K562 (cell line): ENCODE data around the gene ARHGAP18. TPM values are rescaled to one million over a fixed set of nuclear protein-coding genes. Genes with fewer than 3 reads are reported as not detected.

Source experiments
- ATAC-seq: fragments of 200-7000 bp; cut with Tn5 transposase; 3 replicates; pipeline ENCODE4 v1.9.1; 2020; ENCODE audit warnings: moderate library complexity
- BruUV-seq: library from RNA; stranded (reverse); fragments of 400-500 nt; replicated peaks from 2 replicates; lab custom pipeline; 2021; lab: Mats Ljungman, UMichigan
- CTCF ChIA-PET: fragments of 300-600 bp; formaldehyde crosslinking; extraction: SDS; loops from one replicate; lab custom pipeline; 2021; ENCODE audit warnings: low intra/inter-chr PET ratio; lab: Yijun Ruan, JAX
- POLR2A ChIA-PET: fragments of 300-600, 350-650 bp; sonication (Branson Sonifier 250); formaldehyde crosslinking; extraction: SDS; loops from one replicate; lab custom pipeline; 2021; ENCODE audit warnings: antibody characterized with exemption, inconsistent platforms; lab: Yijun Ruan, JAX
- DNase-seq, 4 experiments: peaks; one replicate each; pipeline versions ENCODE4 v3.0.0 to v3.0.0-alpha.2; 2011 to 2018; ENCODE audit warnings: low spot score in 3 of 4, mixed read lengths in 3 of 4; ENCODE audit errors: extremely low read depth in 1 of 4
- FAIRE-seq: peaks from 2 replicates; lab custom pipeline; 2011; peaks lifted over from hg19 to GRCh38; lab: Jason Lieb, UNC
- H2AFZ ChIP-seq: 2 replicates; pipeline ENCODE4 v1.6.0; 2011; ENCODE audit warnings: low read depth, low read length, control low read depth, inconsistent platforms
- H3K27ac ChIP-seq: fragments of 200-600 bp; 3 replicates; pipeline ENCODE4 v1.8.0; 2011; ENCODE audit warnings: low read depth, mild to moderate bottlenecking, control low read depth, inconsistent platforms, low read length, moderate library complexity, mixed read lengths; ENCODE audit errors: extremely low read depth
- H3K27me3 ChIP-seq, 2 experiments: fragments of 300-600 bp in 1 of 2; 2 replicates in 1 of 2; 3 replicates in 1 of 2; pipeline versions ENCODE4 v1.6.0 to v1.8.0; 2011; ENCODE audit warnings: inconsistent platforms in 2 of 2, low read length in 2 of 2, mild to moderate bottlenecking in 1 of 2, mixed read lengths in 1 of 2, moderate library complexity in 1 of 2; ENCODE audit not compliant: control insufficient read depth in 2 of 2, insufficient read depth in 2 of 2
- H3K36me3 ChIP-seq: fragments of 300-600 bp; 3 replicates; pipeline ENCODE4 v1.8.0; 2011; ENCODE audit warnings: mild to moderate bottlenecking, low read length, inconsistent platforms; ENCODE audit not compliant: control insufficient read depth, insufficient read depth
- H3K4me1 ChIP-seq, 2 experiments: fragments of 200-600 bp in 1 of 2; replicated peaks in 1 of 2; 2 replicates in 1 of 2; 3 replicates in 1 of 2; pipeline versions ENCODE4 v1.5.1 to v1.8.0; 2011; ENCODE audit warnings: inconsistent platforms in 2 of 2, low read length in 2 of 2, mild to moderate bottlenecking in 1 of 2, mixed read lengths in 1 of 2, moderate library complexity in 1 of 2; ENCODE audit not compliant: control insufficient read depth in 2 of 2, insufficient read depth in 2 of 2
- H3K4me2 ChIP-seq: 2 replicates; pipeline ENCODE4 v1.6.1; 2011; ENCODE audit warnings: low read length, control low read depth, inconsistent platforms, mixed read lengths; ENCODE audit not compliant: insufficient read depth
- H3K4me3 ChIP-seq: fragments of 200-600 bp; sonication (generic), shearing (Covaris generic); 2 replicates; pipeline ENCODE4 v1.5.1; 2016; ENCODE audit warnings: control low read depth, inconsistent platforms
- H3K79me2 ChIP-seq: fragments of 200-600 bp; 3 replicates; pipeline ENCODE4 v1.8.0; 2011; ENCODE audit warnings: low read length, inconsistent platforms; ENCODE audit not compliant: control insufficient read depth, insufficient read depth
- H3K9ac ChIP-seq, 2 experiments: 2 replicates each; pipeline versions ENCODE4 v1.6.0 to v1.6.1; 2011; ENCODE audit warnings: low read depth in 2 of 2, low read length in 2 of 2, control low read depth in 1 of 2, inconsistent platforms in 1 of 2, mild to moderate bottlenecking in 1 of 2, mixed read lengths in 1 of 2; ENCODE audit not compliant: insufficient read depth in 1 of 2
- H3K9me1 ChIP-seq: one replicate; pipeline ENCODE4 v1.6.0; 2011; ENCODE audit warnings: inconsistent platforms, mild to moderate bottlenecking, low read length, moderate library complexity; ENCODE audit not compliant: control insufficient read depth, insufficient read depth
- H3K9me3 ChIP-seq: replicated peaks from 2 replicates; pipeline ENCODE4 v1.5.1; 2011; ENCODE audit warnings: low read depth, low read length, inconsistent platforms; ENCODE audit not compliant: control insufficient read depth, insufficient read depth
- H4K20me1 ChIP-seq: replicated peaks from 2 replicates; pipeline ENCODE4 v1.6.1; 2011; ENCODE audit warnings: low read length, inconsistent platforms, mixed read lengths; ENCODE audit not compliant: control insufficient read depth, insufficient read depth
- BRCA1 ChIP-seq, 2 experiments: fragments of 450-650 bp in 1 of 2; sonication (generic) in 1 of 2; formaldehyde crosslinking in 1 of 2; IDR thresholded peaks; 2 replicates each; pipeline versions ENCODE4 v1.5.0 to v1.6.1; 2017 to 2020; ENCODE audit warnings: mild to moderate bottlenecking in 1 of 2, missing genetic modification reagents in 1 of 2
- CLOCK ChIP-seq: fragments of 250-450 bp; sonication (Bioruptor Pico); IDR thresholded peaks from 2 replicates; pipeline ENCODE4 v1.4.0; 2020; ENCODE audit warnings: mild to moderate bottlenecking, moderate library complexity, borderline replicate concordance
- RBBP5 ChIP-seq: fragments of 200-600 bp; sonication (generic); IDR thresholded peaks from 2 replicates; pipeline ENCODE4 v1.6.1; 2012; ENCODE audit warnings: borderline replicate concordance, mild to moderate bottlenecking, low read length, control low read depth, inconsistent platforms; ENCODE audit not compliant: insufficient read depth, poor library complexity, severe bottlenecking
- ZNF583 ChIP-seq: fragments of 250-450 bp; sonication (Bioruptor Pico); IDR thresholded peaks from 2 replicates; pipeline ENCODE4 v1.4.0; 2020
- ZNF830 ChIP-seq: fragments of 250-450 bp; sonication (Bioruptor Pico); IDR thresholded peaks from 2 replicates; pipeline ENCODE4 v1.5.0; 2021; ENCODE audit warnings: mild to moderate bottlenecking
- WGBS: fragments of 100-300 bp; shearing (Covaris generic); methylation state at CpG from one replicate; pipeline ENCODE4 v1.1.6; 2016; ENCODE audit warnings: low coverage, mixed read lengths; ENCODE audit not compliant: insufficient coverage; ENCODE audit errors: missing lambda C conversion rate; 5-methylcytosine and 5-hydroxymethylcytosine counted together
- in situ Hi-C: fragments of 300-500 bp; cut with MboI; formaldehyde crosslinking; loops from 4 replicates; pipeline ENCODE4 v1.15.0; 2018; ENCODE audit warnings: inconsistent platforms, mixed read lengths
- intact Hi-C: fragments of 100-400 bp; cut with micrococcal nuclease; formaldehyde crosslinking; loops from 2 replicates; pipeline ENCODE4 v1.14.2; 2022
- polyA plus RNA-seq, 8 experiments: library from polyadenylated mRNA; depleted of rRNA in 4 of 8; stranded (reverse) in 5 of 8; unstranded in 3 of 8; fragments of >200 nt; fragmentation: Nextera tagmentation in 2 of 8; fragmentation: Illumina TruSeq in 1 of 8; extraction: Ambion mirVana in 2 of 8; extraction: Trizol in 1 of 8; gene quantifications; 2 replicates each; pipeline versions ENCODE4 v1.2.1 to v1.2.3, GENCODE V29; 2011 to 2014; ENCODE audit warnings: inconsistent platforms in 1 of 8, missing spikeins in 1 of 8
- total RNA-seq, 7 experiments: library from RNA; depleted of rRNA in 6 of 7; stranded (reverse); fragments of >200 nt in 6 of 7; fragmentation: Illumina TruSeq in 2 of 7; extraction: Trizol in 2 of 7; gene quantifications; 2 replicates each; pipeline versions ENCODE4 v1.2.1 to v1.2.3, GENCODE V29; 2011 to 2021; ENCODE audit warnings: low replicate concordance in 1 of 7
- TF ChIP-seq, protein P1 (sequence below): sonication (generic); formaldehyde crosslinking; IDR thresholded peaks from 2 replicates; pipeline ENCODE4 v1.8.0; 2022; ENCODE audit warnings: mild to moderate bottlenecking, missing genetic modification reagents

ARHGAP18 gene
- total and polyA plus RNA-seq, 9 of the 15 experiments (the other 6 are each of a cell fraction or from before 2014, with no cell fraction given), result 13.3 to 29.7 (median 21.1) TPM

- POLR2A ChIA-PET, result no interaction called here
Measured at GRCh38 chr6:129577691-129578090, 132.3 kb downstream of the ARHGAP18 start.

More at GRCh38 chr6:129577691-129578090, 132.3 kb downstream of the ARHGAP18 start:
- H3K9ac ChIP-seq, result no peak overlapping the region
- CTCF ChIA-PET, result no interaction called here
- no TSS peak for BruUV-seq
- no peaks in the 10 kb centered on the region for H3K27me3 ChIP-seq
- no peak overlapping the region for H3K4me2 ChIP-seq
- no peak overlapping the region for H3K4me3 ChIP-seq
- H4K20me1 ChIP-seq, result no peaks in the 10 kb centered on the region
- H3K9me1 ChIP-seq, result no peaks in the 10 kb centered on the region
- FAIRE-seq, result no peak
- no peak for ATAC-seq
- H3K79me2 ChIP-seq, result no peaks in the 10 kb centered on the region
- no peak overlapping the region for H2AFZ ChIP-seq
- H3K9me3 ChIP-seq, result no peaks in the 10 kb centered on the region
- intact Hi-C loops, result no loop called here
- no peaks in the 10 kb centered on the region; the same call in 1 of the 3 replicates for H3K36me3 ChIP-seq
- 59% methylated on average over 3 of the region's 3 CpGs for WGBS
- no peak for TF ChIP-seq BRCA1 (IDR thresholded peaks at IDR 0.05)
- TF ChIP-seq BRCA1 (CRISPR knock-in tag; IDR thresholded peaks at IDR 0.05), result no peak
- no peak for TF ChIP-seq RBBP5
- no peak for TF ChIP-seq ZNF583
- TF ChIP-seq, protein P1, sequence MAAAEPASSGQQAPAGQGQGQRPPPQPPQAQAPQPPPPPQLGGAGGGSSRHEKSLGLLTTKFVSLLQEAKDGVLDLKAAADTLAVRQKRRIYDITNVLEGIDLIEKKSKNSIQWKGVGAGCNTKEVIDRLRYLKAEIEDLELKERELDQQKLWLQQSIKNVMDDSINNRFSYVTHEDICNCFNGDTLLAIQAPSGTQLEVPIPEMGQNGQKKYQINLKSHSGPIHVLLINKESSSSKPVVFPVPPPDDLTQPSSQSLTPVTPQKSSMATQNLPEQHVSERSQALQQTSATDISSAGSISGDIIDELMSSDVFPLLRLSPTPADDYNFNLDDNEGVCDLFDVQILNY, result no peak
- TF ChIP-seq ZNF830 (CRISPR knock-in tag), result no peak
- TF ChIP-seq CLOCK (CRISPR knock-in tag), result no peak
- in situ Hi-C loops, result loop anchor here (25.0 kb wide), 1 partner anchor 435 kb away; the partner anchor contains the start of gene L3MBTL3
- no peak overlapping the region for H3K27ac ChIP-seq
- no peak for DNase-seq
- H3K4me1 ChIP-seq, result no peaks in the 10 kb centered on the region
